ENCODE data around the gene PLEK. TPM values are rescaled to one million over a fixed set of nuclear protein-coding genes. Genes with fewer than 3 reads are reported as not detected.
A peak's percentile ranks its signal among the peaks of the same experiment; 100 is the strongest.

PLEK gene
- total RNA-seq, 1 donor from 2014 or later, result not detected

GRCh38 chr2:68319398-68320117, 45.5 kb upstream of the PLEK start, which contains the start of gene CNRIP1:
CNRIP1 (minus strand) TSS chr2:68319949; CDS start chr2:68319400, 549 bp downstream.
- no peak within 1 kb of the TSS for H3K27ac Mint-ChIP-seq (ENCODE audit: unreplicated experiment)
- DNase-seq (ENCODE audit: low read depth) (peak; percentile 69), FAIRE-seq (no peak)
- H3K4me3 ChIP-seq (ENCODE audit: insufficient read depth, low read depth, low read length), result peak within 1 kb of the TSS; percentile 71
- H3K4me1 ChIP-seq (ENCODE audit: insufficient read depth, low read length), result peaks cover 16% of the 10 kb centered on the region
- TF ChIP-seq EZH2 (IDR thresholded peaks at IDR 0.05; ENCODE audit: insufficient read depth, low read length), result no peak
- TF ChIP-seq, protein P1, sequence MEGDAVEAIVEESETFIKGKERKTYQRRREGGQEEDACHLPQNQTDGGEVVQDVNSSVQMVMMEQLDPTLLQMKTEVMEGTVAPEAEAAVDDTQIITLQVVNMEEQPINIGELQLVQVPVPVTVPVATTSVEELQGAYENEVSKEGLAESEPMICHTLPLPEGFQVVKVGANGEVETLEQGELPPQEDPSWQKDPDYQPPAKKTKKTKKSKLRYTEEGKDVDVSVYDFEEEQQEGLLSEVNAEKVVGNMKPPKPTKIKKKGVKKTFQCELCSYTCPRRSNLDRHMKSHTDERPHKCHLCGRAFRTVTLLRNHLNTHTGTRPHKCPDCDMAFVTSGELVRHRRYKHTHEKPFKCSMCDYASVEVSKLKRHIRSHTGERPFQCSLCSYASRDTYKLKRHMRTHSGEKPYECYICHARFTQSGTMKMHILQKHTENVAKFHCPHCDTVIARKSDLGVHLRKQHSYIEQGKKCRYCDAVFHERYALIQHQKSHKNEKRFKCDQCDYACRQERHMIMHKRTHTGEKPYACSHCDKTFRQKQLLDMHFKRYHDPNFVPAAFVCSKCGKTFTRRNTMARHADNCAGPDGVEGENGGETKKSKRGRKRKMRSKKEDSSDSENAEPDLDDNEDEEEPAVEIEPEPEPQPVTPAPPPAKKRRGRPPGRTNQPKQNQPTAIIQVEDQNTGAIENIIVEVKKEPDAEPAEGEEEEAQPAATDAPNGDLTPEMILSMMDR (IDR thresholded peaks at IDR 0.05; ENCODE audit: insufficient read depth, low read depth, low read length), result no peak
- peaks cover 33% of the 10 kb centered on the region for H3K79me2 ChIP-seq (ENCODE audit: insufficient read depth, low read length)
- H3K4me2 ChIP-seq (ENCODE audit: low read length), result peak within 1 kb of the TSS; percentile 91
- peaks cover 6% of the 10 kb centered on the region for H3K36me3 ChIP-seq (ENCODE audit: insufficient read depth, low read length)
- H3K27me3 Mint-ChIP-seq (ENCODE audit: low read depth, unreplicated experiment), result peaks cover 35% of the 10 kb centered on the region
- H3K4me3 Mint-ChIP-seq (ENCODE audit: unreplicated experiment), result peak within 1 kb of the TSS; percentile 91
- H3K36me3 Mint-ChIP-seq (ENCODE audit: low read depth, unreplicated experiment), result no peaks in the 10 kb centered on the region
- no peaks in the 10 kb centered on the region for H3K9me3 ChIP-seq (ENCODE audit: insufficient read depth, low read depth, low read length)
- peak within 1 kb of the TSS; percentile 91 for H3K9ac ChIP-seq (ENCODE audit: low read length)
- H3K27ac ChIP-seq (ENCODE audit: low read depth, low read length), result peak within 1 kb of the TSS; percentile 92
- no peaks in the 10 kb centered on the region for H3K27me3 ChIP-seq (ENCODE audit: insufficient read depth, low read length)
- peak within 1 kb of the TSS; percentile 97 for H2AFZ ChIP-seq (ENCODE audit: low read depth, low read length)
- H4K20me1 ChIP-seq (ENCODE audit: insufficient read depth, low read length), result peaks cover 8% of the 10 kb centered on the region
- no peaks in the 10 kb centered on the region for H3K9me3 Mint-ChIP-seq (ENCODE audit: unreplicated experiment)
- H3K4me1 Mint-ChIP-seq (ENCODE audit: low read depth, unreplicated experiment), result peaks cover 2% of the 10 kb centered on the region

GRCh38 chr2:68320118-68320641, 44.9 kb upstream of the PLEK start:
- no peak overlapping the region for H3K27ac Mint-ChIP-seq (ENCODE audit: unreplicated experiment)
- H3K27me3 Mint-ChIP-seq (ENCODE audit: low read depth, unreplicated experiment), result peaks cover 37% of the 10 kb centered on the region
- no peak for FAIRE-seq

More at GRCh38 chr2:68320118-68320641, 44.9 kb upstream of the PLEK start:
- Histone ChIP-seq H3K4me2 (ENCODE audit: low read length) (peak overlapping the region; percentile 91), H3K4me1 (ENCODE audit: insufficient read depth, low read length) (peaks cover 16% of the 10 kb centered on the region), H4K20me1 (ENCODE audit: insufficient read depth, low read length) (peaks cover 8% of the 10 kb centered on the region), H3K79me2 (ENCODE audit: insufficient read depth, low read length) (peaks cover 33% of the 10 kb centered on the region), H3K9me3 (ENCODE audit: insufficient read depth, low read depth, low read length) (no peaks in the 10 kb centered on the region), H3K9ac (ENCODE audit: low read length) (peak overlapping the region; percentile 91), H3K4me3 (ENCODE audit: insufficient read depth, low read depth, low read length) (peak overlapping the region; percentile 71), H2AFZ (ENCODE audit: low read depth, low read length) (peak overlapping the region; percentile 97), H3K36me3 (ENCODE audit: insufficient read depth, low read length) (peaks cover 6% of the 10 kb centered on the region), H3K27me3 (ENCODE audit: insufficient read depth, low read length) (no peaks in the 10 kb centered on the region), H3K27ac (ENCODE audit: low read depth, low read length) (peak overlapping the region; percentile 92)
- Mint-ChIP-seq H3K4me3 (ENCODE audit: unreplicated experiment) (peak overlapping the region; percentile 91), H3K4me1 (ENCODE audit: low read depth, unreplicated experiment) (peaks cover 2% of the 10 kb centered on the region), H3K9me3 (ENCODE audit: unreplicated experiment) (no peaks in the 10 kb centered on the region), H3K36me3 (ENCODE audit: low read depth, unreplicated experiment) (no peaks in the 10 kb centered on the region)
- TF ChIP-seq, protein P1 (IDR thresholded peaks at IDR 0.05; ENCODE audit: insufficient read depth, low read depth, low read length), result no peak
- no peak for TF ChIP-seq EZH2 (IDR thresholded peaks at IDR 0.05; ENCODE audit: insufficient read depth, low read length)
- peak; percentile 15 for DNase-seq (ENCODE audit: low read depth)
